GM12878 (cell line): ENCODE measurements around the gene CAMK1. TPM values are rescaled to one million over a fixed set of nuclear protein-coding genes. Genes with fewer than 3 reads are reported as not detected.
A peak's percentile ranks its signal among the peaks of the same experiment; 100 is the strongest.

Source experiments
- ATAC-seq: fragments of 200-7000 bp; cut with Tn5 transposase; 3 replicates; pipeline ENCODE4 v1.9.1; 2020; ENCODE audit warnings: mild to moderate bottlenecking, moderate library complexity
- BruUV-seq: library from RNA; stranded (reverse); fragments of 400-500 nt; replicated peaks from 2 replicates; lab custom pipeline; 2021; lab: Mats Ljungman, UMichigan
- CTCF ChIA-PET: fragments of 300-600 bp; sonication (Branson Sonifier 250); formaldehyde crosslinking; extraction: SDS; loops from one replicate; lab custom pipeline; 2021; ENCODE audit warnings: inconsistent platforms; lab: Yijun Ruan, JAX
- POLR2A ChIA-PET: fragments of 350-600 bp; formaldehyde crosslinking; extraction: SDS; loops from one replicate; lab custom pipeline; 2021; ENCODE audit warnings: inconsistent platforms; lab: Charles Lee
- RAD21 ChIA-PET: fragments of 300-600 bp; sonication (Branson Sonifier 250); formaldehyde crosslinking; loops from one replicate; lab custom pipeline; 2023; ENCODE audit warnings: antibody characterized with exemption; ENCODE audit not compliant: unreplicated experiment; lab: Charles Lee
- SMC1A ChIA-PET: fragments of 300-600 bp; sonication (Branson Sonifier 250); formaldehyde crosslinking; loops from one replicate; lab custom pipeline; 2023; ENCODE audit not compliant: unreplicated experiment, uncharacterized antibody; lab: Charles Lee
- DNase-seq: peaks from one replicate; pipeline ENCODE4 v3.0.0-alpha.2; 2011; ENCODE audit warnings: low read depth, low spot score
- FAIRE-seq: peaks from 3 replicates; lab custom pipeline; 2011; peaks lifted over from hg19 to GRCh38; lab: Jason Lieb, UNC
- H2AFZ ChIP-seq: 2 replicates; pipeline ENCODE4 v1.6.0; 2011; ENCODE audit warnings: low read depth, low read length, control low read depth; ENCODE audit not compliant: control insufficient read depth
- H3K27ac ChIP-seq: 2 replicates; pipeline ENCODE4 v1.5.1; 2011; ENCODE audit warnings: control low read depth; ENCODE audit not compliant: control insufficient read depth, insufficient read depth
- H3K27me3 ChIP-seq, 2 experiments: replicated peaks in 1 of 2; 2 replicates each; pipeline versions ENCODE4 v1.6.0 to v1.6.1; 2011; ENCODE audit warnings: low read length in 1 of 2; ENCODE audit not compliant: control insufficient read depth in 2 of 2, insufficient read depth in 2 of 2
- H3K36me3 ChIP-seq, 2 experiments: 2 replicates each; pipeline ENCODE4 v1.5.1; 2011; ENCODE audit warnings: low read length in 1 of 2; ENCODE audit not compliant: control insufficient read depth in 2 of 2, insufficient read depth in 2 of 2
- H3K4me1 ChIP-seq: 2 replicates; pipeline ENCODE4 v1.6.1; 2011; ENCODE audit warnings: mild to moderate bottlenecking, low read length, moderate library complexity, mixed read lengths; ENCODE audit not compliant: control insufficient read depth, insufficient read depth
- H3K4me2 ChIP-seq: 2 replicates; pipeline ENCODE4 v1.6.0; 2011; ENCODE audit warnings: control low read depth; ENCODE audit not compliant: control insufficient read depth, insufficient read depth
- H3K4me3 ChIP-seq: fragments of 200-600 bp; sonication (generic); 2 replicates; pipeline ENCODE4 v1.5.1; 2016
- H3K79me2 ChIP-seq: 2 replicates; pipeline ENCODE4 v1.6.0; 2011; ENCODE audit warnings: low read length; ENCODE audit not compliant: control insufficient read depth, insufficient read depth
- H3K9ac ChIP-seq: 2 replicates; pipeline ENCODE4 v1.8.0; 2011; ENCODE audit warnings: low read length, control low read depth, mixed read lengths; ENCODE audit not compliant: control insufficient read depth, insufficient read depth
- H3K9me3 ChIP-seq: replicated peaks from 3 replicates; pipeline ENCODE4 v1.5.1; 2011; ENCODE audit warnings: mild to moderate bottlenecking, low read length; ENCODE audit not compliant: control insufficient read depth, insufficient read depth
- H4K20me1 ChIP-seq: 2 replicates; pipeline ENCODE4 v1.6.0; 2011; ENCODE audit not compliant: control insufficient read depth, insufficient read depth
- SPI1 ChIP-seq: IDR thresholded peaks from 2 replicates; pipeline ENCODE4 v1.6.1; 2011; ENCODE audit warnings: low read depth, mild to moderate bottlenecking, low read length, moderate library complexity, borderline replicate concordance; ENCODE audit not compliant: insufficient read depth
- SRF ChIP-seq, 2 experiments: IDR thresholded peaks; 2 replicates each; pipeline ENCODE4 v1.6.1; 2011; ENCODE audit warnings: low read depth in 2 of 2, low read length in 2 of 2, mild to moderate bottlenecking in 1 of 2, moderate library complexity in 1 of 2
- ZNF207 ChIP-seq: fragments of 450-650 bp; IDR thresholded peaks from 2 replicates; pipeline ENCODE4 v1.6.1; 2014; ENCODE audit warnings: antibody characterized with exemption, mild to moderate bottlenecking, borderline replicate concordance
- WGBS: methylation state at CpG from one replicate; pipeline ENCODE4 v1.1.6; 2016; ENCODE audit warnings: low lambda C conversion rate; ENCODE audit not compliant: insufficient replicate concordance, insufficient coverage; ENCODE audit errors: missing lambda C conversion rate; 5-methylcytosine and 5-hydroxymethylcytosine counted together
- in situ Hi-C: fragments of 300-500 bp; cut with MboI; formaldehyde crosslinking; loops from 9 replicates; pipeline ENCODE4 v1.14.3; 2018; ENCODE audit warnings: mixed read lengths
- intact Hi-C: fragments of 100-400 bp; cut with micrococcal nuclease; formaldehyde crosslinking; loops from one replicate; pipeline ENCODE4 v1.14.2; 2022; ENCODE audit not compliant: unreplicated experiment
- polyA plus RNA-seq, 11 experiments: library from polyadenylated mRNA; depleted of rRNA in 4 of 11; unstranded in 6 of 11; stranded (reverse) in 5 of 11; fragments of >200 nt; fragmentation: Nextera tagmentation in 4 of 11; fragmentation: Illumina TruSeq in 1 of 11; extraction: Ambion mirVana in 4 of 11; extraction: Trizol in 1 of 11; gene quantifications; 1 replicate in 1 of 11; 2 replicates in 10 of 11; pipeline versions ENCODE4 v1.2.1 to v1.2.3, GENCODE V29; 2011 to 2016; ENCODE audit warnings: inconsistent platforms in 2 of 11, missing spikeins in 2 of 11, low read depth in 1 of 11
- total RNA-seq, 4 experiments: library from RNA; depleted of rRNA in 3 of 4; stranded (reverse); fragments of >200 nt in 3 of 4; fragmentation: Illumina TruSeq in 1 of 4; extraction: Trizol in 1 of 4; gene quantifications; 2 replicates each; pipeline versions ENCODE4 v1.2.1 to v1.2.3, GENCODE V29; 2013 to 2021
- TF ChIP-seq, protein P1 (sequence below): IDR thresholded peaks from 2 replicates; pipeline ENCODE4 v1.6.1; 2012; ENCODE audit warnings: low read depth, low read length, improper control_type of control experiment
- TF ChIP-seq, protein P2 (sequence below): IDR thresholded peaks from 2 replicates; pipeline ENCODE4 v1.6.1; 2011; ENCODE audit warnings: borderline replicate concordance, low read depth, mild to moderate bottlenecking, moderate library complexity, low read length; ENCODE audit not compliant: insufficient read depth, poor library complexity, severe bottlenecking
- TF ChIP-seq, protein P3 (sequence below): IDR thresholded peaks from 2 replicates; pipeline ENCODE4 v1.6.1; 2012; ENCODE audit warnings: low read depth, low read length, improper control_type of control experiment
- TF ChIP-seq, protein P4 (sequence below), 3 experiments: IDR thresholded peaks in 2 of 3; conservative IDR thresholded peaks in 1 of 3; 2 replicates each; pipeline ENCODE4 v1.5.1; 2011; ENCODE audit warnings: low read depth in 3 of 3, low read length in 3 of 3, mild to moderate bottlenecking in 3 of 3, control low read depth in 2 of 3, moderate library complexity in 2 of 3, inconsistent platforms in 1 of 3, mixed read lengths in 1 of 3; ENCODE audit not compliant: control insufficient read depth in 2 of 3, insufficient read depth in 1 of 3; ENCODE audit errors: extremely low read depth in 1 of 3

CAMK1 gene
- total and polyA plus RNA-seq, 10 of the 15 experiments (the other 5 are each of a cell fraction or from before 2014, with no cell fraction given): 0.24 to 2.1 (median 0.51) TPM; not detected in 2

DNA sequence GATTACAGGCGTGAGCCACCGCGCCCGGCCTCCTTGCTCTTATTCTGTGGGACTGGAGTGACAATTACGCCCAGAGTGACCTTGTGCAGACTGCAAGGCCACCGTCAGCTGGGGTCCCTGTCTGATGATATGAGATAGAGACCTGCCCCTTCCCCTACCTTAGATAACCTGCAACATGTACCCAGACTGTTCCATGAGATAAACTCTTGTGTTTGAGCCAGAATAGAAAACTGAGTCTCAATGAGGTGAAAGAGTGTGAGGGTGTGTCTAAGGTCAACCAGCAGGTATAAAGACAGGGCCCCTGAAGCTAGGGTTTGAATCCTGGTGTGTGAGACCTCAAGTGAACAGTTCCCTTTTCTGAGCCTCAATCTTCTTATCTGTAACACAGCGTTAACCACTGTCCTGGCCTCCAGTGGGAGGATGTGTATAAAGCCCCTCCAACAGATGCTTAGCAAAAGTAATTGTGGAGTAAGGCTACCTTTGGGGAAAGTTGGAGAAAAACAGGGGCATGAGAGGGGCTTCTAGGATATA is 16.5 kb upstream of the CAMK1 start:
- CTCF ChIA-PET: interaction anchor here (0.5 to 1.4 kb wide), 5 partner anchors 9 to 146 kb away, joined by 3 to 7 read pairs (median 4); partner anchors contain the start of gene CRELD1
- intact Hi-C loops: no loop called here

DNA sequence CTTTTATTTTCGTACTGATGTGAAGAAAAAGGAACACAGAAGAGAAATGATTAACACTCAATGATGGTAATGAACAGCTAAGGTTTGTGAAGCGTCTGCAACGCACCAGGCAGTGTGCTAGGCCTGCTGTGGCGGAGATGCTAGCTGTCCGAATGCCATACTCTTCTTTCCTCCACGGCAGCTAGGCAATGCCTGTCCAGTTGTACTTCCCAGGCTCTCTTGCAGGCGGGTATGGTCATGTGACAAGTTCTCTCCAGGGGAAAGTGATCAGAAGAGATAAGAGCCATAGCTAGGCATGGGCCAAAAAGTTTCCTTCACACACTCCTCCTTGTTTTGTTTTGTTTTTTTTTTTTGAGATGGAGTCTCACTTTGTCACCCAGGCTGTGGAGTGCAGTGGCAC is 15.9 kb upstream of the CAMK1 start:
- H2AFZ ChIP-seq: no peak overlapping the region
- H3K4me1 ChIP-seq: peaks cover 7% of the 10 kb centered on the region
- no peak for DNase-seq
- H3K27ac ChIP-seq: no peak overlapping the region
- BruUV-seq: no TSS peak
- no peaks in the 10 kb centered on the region for H3K27me3 ChIP-seq
- no peak overlapping the region for H3K4me2 ChIP-seq
- no peaks in the 10 kb centered on the region for H3K9me3 ChIP-seq
- no peak overlapping the region for H3K4me3 ChIP-seq
- no peak for FAIRE-seq
- ChIA-PET SMC1A (no interaction called here), RAD21 (no interaction called here), CTCF (interaction anchor here (1.4 kb wide), 1 partner anchor 147 kb away, joined by 7 read pairs; the partner anchor contains the start of gene CRELD1), POLR2A (no interaction called here)
- no peak overlapping the region for H3K9ac ChIP-seq
- 99% methylated on average over 7 of the region's 7 CpGs for WGBS
- in situ Hi-C loops (no loop called here), intact Hi-C loops (no loop called here)
- H3K79me2 ChIP-seq: peaks cover 3% of the 10 kb centered on the region
- peaks cover 8 to 16% of the 10 kb centered on the region in 2 experiments; a peak in 3 of 4 replicates for H3K36me3 ChIP-seq
- no peaks in the 10 kb centered on the region for H4K20me1 ChIP-seq
- ATAC-seq: no peak
- TF ChIP-seq, protein P1, sequence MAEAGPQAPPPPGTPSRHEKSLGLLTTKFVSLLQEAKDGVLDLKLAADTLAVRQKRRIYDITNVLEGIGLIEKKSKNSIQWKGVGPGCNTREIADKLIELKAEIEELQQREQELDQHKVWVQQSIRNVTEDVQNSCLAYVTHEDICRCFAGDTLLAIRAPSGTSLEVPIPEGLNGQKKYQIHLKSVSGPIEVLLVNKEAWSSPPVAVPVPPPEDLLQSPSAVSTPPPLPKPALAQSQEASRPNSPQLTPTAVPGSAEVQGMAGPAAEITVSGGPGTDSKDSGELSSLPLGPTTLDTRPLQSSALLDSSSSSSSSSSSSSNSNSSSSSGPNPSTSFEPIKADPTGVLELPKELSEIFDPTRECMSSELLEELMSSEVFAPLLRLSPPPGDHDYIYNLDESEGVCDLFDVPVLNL: no peak
- TF ChIP-seq, protein P2, sequence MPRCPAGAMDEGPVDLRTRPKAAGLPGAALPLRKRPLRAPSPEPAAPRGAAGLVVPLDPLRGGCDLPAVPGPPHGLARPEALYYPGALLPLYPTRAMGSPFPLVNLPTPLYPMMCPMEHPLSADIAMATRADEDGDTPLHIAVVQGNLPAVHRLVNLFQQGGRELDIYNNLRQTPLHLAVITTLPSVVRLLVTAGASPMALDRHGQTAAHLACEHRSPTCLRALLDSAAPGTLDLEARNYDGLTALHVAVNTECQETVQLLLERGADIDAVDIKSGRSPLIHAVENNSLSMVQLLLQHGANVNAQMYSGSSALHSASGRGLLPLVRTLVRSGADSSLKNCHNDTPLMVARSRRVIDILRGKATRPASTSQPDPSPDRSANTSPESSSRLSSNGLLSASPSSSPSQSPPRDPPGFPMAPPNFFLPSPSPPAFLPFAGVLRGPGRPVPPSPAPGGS: no peak
- TF ChIP-seq, protein P3, sequence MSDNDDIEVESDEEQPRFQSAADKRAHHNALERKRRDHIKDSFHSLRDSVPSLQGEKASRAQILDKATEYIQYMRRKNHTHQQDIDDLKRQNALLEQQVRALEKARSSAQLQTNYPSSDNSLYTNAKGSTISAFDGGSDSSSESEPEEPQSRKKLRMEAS: no peak
- TF ChIP-seq, protein P4, sequence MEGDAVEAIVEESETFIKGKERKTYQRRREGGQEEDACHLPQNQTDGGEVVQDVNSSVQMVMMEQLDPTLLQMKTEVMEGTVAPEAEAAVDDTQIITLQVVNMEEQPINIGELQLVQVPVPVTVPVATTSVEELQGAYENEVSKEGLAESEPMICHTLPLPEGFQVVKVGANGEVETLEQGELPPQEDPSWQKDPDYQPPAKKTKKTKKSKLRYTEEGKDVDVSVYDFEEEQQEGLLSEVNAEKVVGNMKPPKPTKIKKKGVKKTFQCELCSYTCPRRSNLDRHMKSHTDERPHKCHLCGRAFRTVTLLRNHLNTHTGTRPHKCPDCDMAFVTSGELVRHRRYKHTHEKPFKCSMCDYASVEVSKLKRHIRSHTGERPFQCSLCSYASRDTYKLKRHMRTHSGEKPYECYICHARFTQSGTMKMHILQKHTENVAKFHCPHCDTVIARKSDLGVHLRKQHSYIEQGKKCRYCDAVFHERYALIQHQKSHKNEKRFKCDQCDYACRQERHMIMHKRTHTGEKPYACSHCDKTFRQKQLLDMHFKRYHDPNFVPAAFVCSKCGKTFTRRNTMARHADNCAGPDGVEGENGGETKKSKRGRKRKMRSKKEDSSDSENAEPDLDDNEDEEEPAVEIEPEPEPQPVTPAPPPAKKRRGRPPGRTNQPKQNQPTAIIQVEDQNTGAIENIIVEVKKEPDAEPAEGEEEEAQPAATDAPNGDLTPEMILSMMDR (IDR thresholded peaks at IDR 0.05 in 2 of 3, conservative IDR thresholded peaks at IDR 0.05 in 1 of 3; ENCODE audit: control insufficient read depth in 2 of 3, extremely low read depth in 1 of 3, insufficient read depth in 1 of 3, low read depth in 3 of 3, low read length in 3 of 3): no peak
- TF ChIP-seq SRF (IDR thresholded peaks at IDR 0.05; ENCODE audit: low read depth in 2 of 2, low read length in 2 of 2): no peak

More for the DNA sequence above, 16.5 kb upstream of the CAMK1 start:
- 97% methylated on average over 7 of the region's 7 CpGs for WGBS
- ChIA-PET RAD21 (no interaction called here), SMC1A (interaction anchor here (0.7 kb wide), 1 partner anchor 145 kb away, joined by 3 read pairs; no protein-coding TSS in a partner anchor), POLR2A (no interaction called here)
- Histone ChIP-seq H3K4me3 (no peak overlapping the region), H3K79me2 (peaks cover 9% of the 10 kb centered on the region), H3K9ac (no peak overlapping the region), H3K27ac (no peak overlapping the region), H3K9me3 (no peaks in the 10 kb centered on the region), H2AFZ (no peak overlapping the region), H3K4me1 (peaks cover 8% of the 10 kb centered on the region), H3K4me2 (no peak overlapping the region), H4K20me1 (no peaks in the 10 kb centered on the region), H3K27me3 (no peaks in the 10 kb centered on the region), H3K36me3 (peaks cover 8 to 16% of the 10 kb centered on the region in 2 experiments; a peak in 3 of 4 replicates)
- ATAC-seq (no peak), DNase-seq (no peak), FAIRE-seq (no peak)
- TF ChIP-seq SPI1: peak; percentile 28; the same call in 1 of the 2 replicates
- TF ChIP-seq ZNF207: no peak
- no TSS peak for BruUV-seq
- in situ Hi-C loops: no loop called here
